ENCODE data around the gene ERV3-1. TPM values are rescaled to one million over a fixed set of nuclear protein-coding genes. Genes with fewer than 3 reads are reported as not detected.

Gene ERV3-1
- total and polyA plus RNA-seq, 8 donors: 1.4 to 22.8 (median 4.3) TPM

- Histone ChIP-seq H3K4me3 (no peak overlapping the region), H3K27me3 (no peaks in the 10 kb centered on the region), H3K27ac (no peak overlapping the region), H3K36me3 (peaks cover 0 to 53% (median 36%) of the 10 kb centered on the region in 4 donors), H3K9me3 (peaks cover 11 to 96% (median 47%) of the 10 kb centered on the region in 4 donors), H3K4me1 (peaks cover 0 to 15% (median 11%) of the 10 kb centered on the region in 4 donors)
- intact Hi-C loops (cut with DNase I; ENCODE audit: low total_unique reads): no loop called here
- no peak for DNase-seq
- 97 to 98% (median 97%) methylated on average over 7 of the region's 7 CpGs for WGBS, 5 donors
- TF ChIP-seq EP300 (IDR thresholded peaks at IDR 0.05): no peak
- no peak for TF ChIP-seq POLR2AphosphoS5 (IDR thresholded peaks at IDR 0.05)
- no peak for TF ChIP-seq CTCF (IDR thresholded peaks at IDR 0.05)
- TF ChIP-seq POLR2A (IDR thresholded peaks at IDR 0.05): no peak
Measured at GRCh38 chr7:64993901-64994300, 12.6 kb downstream of the ERV3-1 start.

- Histone ChIP-seq H3K27me3 (no peaks in the 10 kb centered on the region), H3K36me3 (peaks cover 0 to 47% (median 34%) of the 10 kb centered on the region in 4 donors), H3K9me3 (peaks cover 14 to 97% (median 51%) of the 10 kb centered on the region in 4 donors), H3K4me3 (no peak overlapping the region), H3K4me1 (peaks cover 0 to 9% (median 6%) of the 10 kb centered on the region in 4 donors), H3K27ac (no peak overlapping the region)
- WGBS, 5 donors: 75 to 100% (median 89%) methylated on average over 2 to 5 of the region's 5 CpGs
- DNase-seq: no peak
- TF ChIP-seq POLR2AphosphoS5 (IDR thresholded peaks at IDR 0.05) (no peak), EP300 (IDR thresholded peaks at IDR 0.05) (no peak), POLR2A (IDR thresholded peaks at IDR 0.05) (no peak), CTCF (IDR thresholded peaks at IDR 0.05) (no peak)
- intact Hi-C loops (cut with DNase I; ENCODE audit: low total_unique reads): no loop called here
Measured at GRCh38 chr7:64992971-64993370, 13.5 kb downstream of the ERV3-1 start.

GRCh38 chr7:64990936-64991335, 15.6 kb downstream of the ERV3-1 start, which contains the start of gene ZNF117:
Gene ZNF117 (minus strand): TSS chr7:64991036.
- Histone ChIP-seq H3K4me1 (no peaks in the 10 kb centered on the region), H3K36me3 (peaks cover 0 to 45% (median 37%) of the 10 kb centered on the region in 4 donors), H3K4me3 (no peak within 1 kb of the TSS), H3K27ac (no peak within 1 kb of the TSS), H3K27me3 (no peaks in the 10 kb centered on the region), H3K9me3 (peaks cover 14 to 94% (median 50%) of the 10 kb centered on the region in 4 donors)
- intact Hi-C loops (cut with DNase I; ENCODE audit: low total_unique reads): no loop called here
- TF ChIP-seq POLR2AphosphoS5 (IDR thresholded peaks at IDR 0.05): no peak
- no peak for TF ChIP-seq POLR2A (IDR thresholded peaks at IDR 0.05)
- WGBS, 5 donors: 73 to 84% (median 81%) methylated on average over 4 of the region's 4 CpGs
- DNase-seq: no peak

GRCh38 chr7:64990216-64990615, 16.3 kb downstream of the ERV3-1 start:
- Histone ChIP-seq H3K9me3 (peaks cover 14 to 93% (median 48%) of the 10 kb centered on the region in 4 donors), H3K27ac (no peak overlapping the region), H3K4me3 (no peak overlapping the region), H3K36me3 (peaks cover 0 to 47% (median 39%) of the 10 kb centered on the region in 4 donors), H3K4me1 (no peaks in the 10 kb centered on the region), H3K27me3 (no peaks in the 10 kb centered on the region)
- TF ChIP-seq POLR2A (IDR thresholded peaks at IDR 0.05) (no peak), EP300 (IDR thresholded peaks at IDR 0.05) (no peak), POLR2AphosphoS5 (IDR thresholded peaks at IDR 0.05) (no peak), CTCF (IDR thresholded peaks at IDR 0.05) (no peak)
- DNase-seq: no peak
- WGBS, 5 donors: 90 to 98% (median 97%) methylated on average over 7 of the region's 7 CpGs
- intact Hi-C loops (cut with DNase I; ENCODE audit: low total_unique reads): no loop called here

GRCh38 chr7:64978497-64979203, 27.8 kb downstream of the ERV3-1 start:
- Histone ChIP-seq H3K27ac (no peak overlapping the region), H3K4me3 (no peak overlapping the region), H3K4me1 (no peaks in the 10 kb centered on the region), H3K27me3 (no peaks in the 10 kb centered on the region), H3K36me3 (peaks cover 21 to 57% (median 50%) of the 10 kb centered on the region in 4 donors), H3K9me3 (peaks cover 23 to 98% (median 66%) of the 10 kb centered on the region in 4 donors)
- TF ChIP-seq EP300 (IDR thresholded peaks at IDR 0.05): no peak
- no peak for TF ChIP-seq POLR2A (IDR thresholded peaks at IDR 0.05)
- TF ChIP-seq POLR2AphosphoS5 (IDR thresholded peaks at IDR 0.05): no peak
- no peak for TF ChIP-seq CTCF (IDR thresholded peaks at IDR 0.05)
- no peak for DNase-seq
- WGBS, 5 donors: 98 to 100% (median 99%) methylated on average over 5 of the region's 5 CpGs
- intact Hi-C loops (cut with DNase I; ENCODE audit: low total_unique reads): no loop called here
